Endothelial cell of umbilical vein (primary cell): ENCODE results near the gene MAMDC2. TPM values are rescaled to one million over a fixed set of nuclear protein-coding genes. Genes with fewer than 3 reads are reported as not detected.

ENCODE experiments used
- BruUV-seq: library from RNA; stranded (reverse); fragments of 400-500 nt; replicated peaks from 2 replicates; lab custom pipeline; 2021; lab: Mats Ljungman, UMichigan
- CTCF ChIA-PET: fragments of 300-600, 350-600 bp; sonication (Branson Sonifier 250); formaldehyde crosslinking; loops from one replicate; lab custom pipeline; 2021; ENCODE audit warnings: antibody characterized with exemption, inconsistent platforms; lab: Charles Lee
- POLR2A ChIA-PET: fragments of 300-600, 350-600 bp; sonication (Branson Sonifier 250); formaldehyde crosslinking; loops from one replicate; lab custom pipeline; 2021; ENCODE audit warnings: antibody characterized with exemption, inconsistent platforms; lab: Charles Lee
- DNase-seq: peaks from one replicate; pipeline ENCODE4 v3.0.0-alpha.2; 2011; ENCODE audit warnings: low read depth, low spot score
- FAIRE-seq: peaks from 2 replicates; lab custom pipeline; 2011; peaks lifted over from hg19 to GRCh38; lab: Jason Lieb, UNC
- H2AFZ ChIP-seq: 2 replicates; pipeline ENCODE4 v1.6.0; 2012; ENCODE audit warnings: low read depth, low read length, control low read depth, inconsistent platforms
- H3K27ac ChIP-seq: 2 replicates; pipeline ENCODE4 v1.5.1; 2011; ENCODE audit warnings: low read depth, mild to moderate bottlenecking, control low read depth, low read length, moderate library complexity; ENCODE audit not compliant: insufficient read depth
- H3K27me3 ChIP-seq, 2 experiments: 2 replicates each; pipeline versions ENCODE4 v1.6.0 to v1.6.1; 2011; ENCODE audit warnings: low read length in 2 of 2, mixed read lengths in 1 of 2; ENCODE audit not compliant: control insufficient read depth in 2 of 2, insufficient read depth in 2 of 2
- H3K36me3 ChIP-seq, 2 experiments: 2 replicates in 1 of 2; 3 replicates in 1 of 2; pipeline ENCODE4 v1.5.1; 2011; ENCODE audit warnings: low read length in 2 of 2, mild to moderate bottlenecking in 1 of 2, moderate library complexity in 1 of 2; ENCODE audit not compliant: control insufficient read depth in 2 of 2, insufficient read depth in 2 of 2; ENCODE audit errors: extremely low read depth in 1 of 2
- H3K4me1 ChIP-seq: 3 replicates; pipeline ENCODE4 v1.5.1; 2011; ENCODE audit warnings: mild to moderate bottlenecking, low read length; ENCODE audit not compliant: control insufficient read depth, insufficient read depth; ENCODE audit errors: extremely low read depth
- H3K4me2 ChIP-seq: 2 replicates; pipeline ENCODE4 v1.6.1; 2011; ENCODE audit warnings: low read length, control low read depth, mixed read lengths; ENCODE audit not compliant: insufficient read depth
- H3K4me3 ChIP-seq, 3 experiments: fragments of 200-600 bp in 1 of 3; sonication (generic), shearing (Covaris generic) in 1 of 3; replicated peaks in 1 of 3; 2 replicates each; pipeline ENCODE4 v1.5.1; 2011 to 2016; ENCODE audit warnings: control low read depth in 3 of 3, low read length in 3 of 3, mild to moderate bottlenecking in 2 of 3, inconsistent platforms in 1 of 3, low read depth in 1 of 3, moderate library complexity in 1 of 3; ENCODE audit not compliant: insufficient read depth in 1 of 3
- H3K79me2 ChIP-seq: 2 replicates; pipeline ENCODE4 v1.6.0; 2012; ENCODE audit warnings: low read length, inconsistent platforms; ENCODE audit not compliant: control insufficient read depth, insufficient read depth
- H3K9ac ChIP-seq: replicated peaks from 2 replicates; pipeline ENCODE3; 2011; ENCODE audit warnings: low read length, control low read depth; ENCODE audit not compliant: insufficient read depth; ENCODE audit errors: extremely low read depth
- H3K9me1 ChIP-seq: replicated peaks from 3 replicates; pipeline ENCODE4 v1.6.0; 2011; ENCODE audit warnings: mild to moderate bottlenecking, low read length; ENCODE audit not compliant: control insufficient read depth, insufficient read depth; ENCODE audit errors: extremely low read depth
- H3K9me3 ChIP-seq: replicated peaks from 2 replicates; pipeline ENCODE4 v1.5.1; 2012; ENCODE audit warnings: low read length, inconsistent platforms; ENCODE audit not compliant: control insufficient read depth, insufficient read depth
- H4K20me1 ChIP-seq: replicated peaks from 2 replicates; pipeline ENCODE3; 2011; ENCODE audit warnings: mild to moderate bottlenecking, low read length; ENCODE audit not compliant: control insufficient read depth, insufficient read depth; ENCODE audit errors: extremely low read depth
- CTCF ChIP-seq, 2 donors: IDR thresholded peaks; 1 replicate in 1 of 2; 2 replicates in 1 of 2; pipeline ENCODE4 v1.5.1; 2011; ENCODE audit warnings: low read length in 2 of 2, mild to moderate bottlenecking in 2 of 2, moderate library complexity in 2 of 2, control low read depth in 1 of 2, inconsistent platforms in 1 of 2, low read depth in 1 of 2; ENCODE audit not compliant: insufficient read depth in 1 of 2; ENCODE audit errors: extremely low read depth in 1 of 2
- POLR2A ChIP-seq: IDR thresholded peaks from 2 replicates; pipeline ENCODE4 v1.6.1; 2012; ENCODE audit warnings: low read depth, mild to moderate bottlenecking, control low read depth, low read length
- POLR2AphosphoS5 ChIP-seq: IDR thresholded peaks from 2 replicates; pipeline ENCODE4 v1.6.1; 2012; ENCODE audit warnings: low read depth, mild to moderate bottlenecking, control low read depth, low read length, moderate library complexity; ENCODE audit not compliant: insufficient read depth
- dilution Hi-C: fragments of 300-500 bp; cut with MboI; formaldehyde crosslinking; loops from one replicate; pipeline ENCODE4 v1.15.0; 2019; ENCODE audit warnings: low sequenced_read_pairs; ENCODE audit not compliant: extremely low pct_ligation_motif_present
- intact Hi-C: fragments of 100-400 bp; cut with micrococcal nuclease; formaldehyde crosslinking; loops from one replicate; pipeline ENCODE4 v1.10.0; 2022
- polyA plus RNA-seq, 4 experiments: library from polyadenylated mRNA; depleted of rRNA in 3 of 4; stranded (reverse) in 3 of 4; unstranded in 1 of 4; fragments of >200 nt; gene quantifications; 2 replicates each; pipeline versions ENCODE4 v1.2.1 to v1.2.3, GENCODE V29; 2011 to 2012; ENCODE audit warnings: missing spikeins in 1 of 4
- total RNA-seq: library from RNA; stranded (reverse); gene quantifications from 2 replicates; pipeline ENCODE4 v1.2.3, GENCODE V29; 2021

MAMDC2 gene
- total and polyA plus RNA-seq, 2 donors (not counting 3 experiments of a cell fraction or from before 2014, with no cell fraction given): 0.60 to 1.1 TPM

- no peak for TF ChIP-seq CTCF (IDR thresholded peaks at IDR 0.05; ENCODE audit: extremely low read depth in 1 of 2, insufficient read depth in 1 of 2, low read depth in 1 of 2, low read length in 2 of 2)
- TF ChIP-seq POLR2A: no peak
- H3K9me1 ChIP-seq: no peaks in the 10 kb centered on the region
- FAIRE-seq: no peak
- H3K9ac ChIP-seq: no peak overlapping the region
- H4K20me1 ChIP-seq: no peaks in the 10 kb centered on the region
- ChIA-PET POLR2A (no interaction called here), CTCF (interaction anchor here (1.0 to 9.0 kb wide), 4 partner anchors 9 to 150 kb away, joined by 3 to 76 read pairs (median 5); no protein-coding TSS in a partner anchor)
- dilution Hi-C loops (loop anchor here (25.0 kb wide), 1 partner anchor 160 kb away; no protein-coding TSS in a partner anchor), intact Hi-C loops (no loop called here)
- no peak overlapping the region for H2AFZ ChIP-seq
- no peak overlapping the region for H3K4me3 ChIP-seq
- no peaks in the 10 kb centered on the region for H3K79me2 ChIP-seq
- H3K27ac ChIP-seq: no peak overlapping the region
- no peak for DNase-seq
- H3K4me1 ChIP-seq: no peaks in the 10 kb centered on the region
- H3K36me3 ChIP-seq: no peaks in the 10 kb centered on the region
- no peak overlapping the region for H3K4me2 ChIP-seq
- BruUV-seq: no TSS peak
- no peaks in the 10 kb centered on the region for H3K9me3 ChIP-seq
- H3K27me3 ChIP-seq: no peaks in the 10 kb centered on the region
These were observed 78.3 kb downstream of the MAMDC2 start for GRCh38 chr9:70121818-70122436.

GRCh38 chr9:70123695-70124094, 80.0 kb downstream of the MAMDC2 start:
- dilution Hi-C loops (loop anchor here (25.0 kb wide), 1 partner anchor 161 kb away; no protein-coding TSS in a partner anchor), intact Hi-C loops (no loop called here)
- no peaks in the 10 kb centered on the region for H3K79me2 ChIP-seq
- no TSS peak for BruUV-seq
- no peaks in the 10 kb centered on the region for H3K9me1 ChIP-seq
- TF ChIP-seq POLR2AphosphoS5: no peak
- H3K36me3 ChIP-seq: no peaks in the 10 kb centered on the region
- no peaks in the 10 kb centered on the region for H3K9me3 ChIP-seq
- H3K27ac ChIP-seq: no peak overlapping the region
- ChIA-PET CTCF (interaction anchor here (1.2 to 9.0 kb wide), 3 partner anchors 11 to 152 kb away, joined by 5 to 76 read pairs (median 5); no protein-coding TSS in a partner anchor), POLR2A (no interaction called here)
- H2AFZ ChIP-seq: no peak overlapping the region
- H4K20me1 ChIP-seq: no peaks in the 10 kb centered on the region
- no peaks in the 10 kb centered on the region for H3K27me3 ChIP-seq
- no peak overlapping the region for H3K4me3 ChIP-seq
- DNase-seq (no peak), FAIRE-seq (no peak)
- no peaks in the 10 kb centered on the region for H3K4me1 ChIP-seq
- H3K9ac ChIP-seq: no peak overlapping the region
- no peak overlapping the region for H3K4me2 ChIP-seq
